Nucleus accumbens (tissue), 56 donors: ENCODE data around the gene RITA1.
"Not testable (repeated sequence)": the region's sequence is repeated elsewhere in the genome, so short reads cannot be mapped to it uniquely, and the experiment has no call there.

Experiments used
- DNase-seq, 56 donors: peaks; one replicate each; lab custom pipeline; 2025; lab: John Stamatoyannopoulos, UW

Gene RITA1, protein sequence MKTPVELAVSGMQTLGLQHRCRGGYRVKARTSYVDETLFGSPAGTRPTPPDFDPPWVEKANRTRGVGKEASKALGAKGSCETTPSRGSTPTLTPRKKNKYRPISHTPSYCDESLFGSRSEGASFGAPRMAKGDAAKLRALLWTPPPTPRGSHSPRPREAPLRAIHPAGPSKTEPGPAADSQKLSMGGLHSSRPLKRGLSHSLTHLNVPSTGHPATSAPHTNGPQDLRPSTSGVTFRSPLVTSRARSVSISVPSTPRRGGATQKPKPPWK

DNA sequence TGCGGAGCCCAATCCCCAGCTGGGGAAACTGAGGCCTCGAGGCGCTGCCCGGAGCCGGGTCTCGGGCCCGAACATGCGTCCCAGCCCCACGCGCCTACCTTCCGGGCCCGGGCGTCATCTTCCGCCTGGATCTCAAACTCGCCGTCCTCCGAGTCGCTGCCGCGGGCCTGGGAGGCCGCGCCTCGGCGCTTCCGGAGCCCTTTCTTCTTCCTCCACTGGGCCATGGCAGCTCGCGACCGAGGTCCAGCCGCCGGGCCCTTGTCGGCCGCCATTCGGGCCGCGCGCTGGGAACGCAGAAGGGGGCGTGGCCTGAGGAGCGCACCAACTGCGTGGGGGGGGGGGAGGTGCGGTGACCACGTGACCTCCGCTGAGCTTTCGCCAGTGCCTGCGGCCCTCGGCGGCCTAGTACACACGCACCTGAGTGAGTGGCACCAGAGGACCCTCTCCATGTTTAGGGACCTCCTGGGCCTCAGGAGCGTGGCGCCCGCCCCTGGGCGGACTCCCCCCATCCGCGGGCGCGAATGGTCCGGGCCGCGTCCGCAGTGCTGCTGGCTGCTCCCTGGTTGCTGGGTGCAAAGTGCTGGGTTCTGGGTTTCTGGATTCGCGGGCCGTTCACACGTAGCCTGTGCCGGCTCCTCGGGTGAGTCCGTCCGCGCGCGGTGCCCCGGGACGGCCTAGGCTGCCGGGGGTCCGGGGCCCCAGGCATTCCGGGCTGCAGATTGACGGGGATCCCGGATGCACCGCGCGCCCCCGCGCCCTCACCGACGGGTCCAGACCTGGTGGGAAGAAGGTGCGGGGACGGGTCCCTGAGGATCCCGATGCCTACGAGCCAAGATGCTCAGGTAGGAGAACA lies at the start of gene RITA1, which contains the start of gene DDX54:
TSS of gene RITA1 (plus strand) at position 542 of the 853 bp plus-strand sequence. CDS start 1,026 bp downstream, outside the sequence.
TSS of gene DDX54 (minus strand) at position 299 of the 853 bp plus-strand sequence. CDS start at position 272, 27 bp downstream.
- peak in 55 of 56 donors; percentile 35 to 93 (median 78) for DNase-seq

DNA sequence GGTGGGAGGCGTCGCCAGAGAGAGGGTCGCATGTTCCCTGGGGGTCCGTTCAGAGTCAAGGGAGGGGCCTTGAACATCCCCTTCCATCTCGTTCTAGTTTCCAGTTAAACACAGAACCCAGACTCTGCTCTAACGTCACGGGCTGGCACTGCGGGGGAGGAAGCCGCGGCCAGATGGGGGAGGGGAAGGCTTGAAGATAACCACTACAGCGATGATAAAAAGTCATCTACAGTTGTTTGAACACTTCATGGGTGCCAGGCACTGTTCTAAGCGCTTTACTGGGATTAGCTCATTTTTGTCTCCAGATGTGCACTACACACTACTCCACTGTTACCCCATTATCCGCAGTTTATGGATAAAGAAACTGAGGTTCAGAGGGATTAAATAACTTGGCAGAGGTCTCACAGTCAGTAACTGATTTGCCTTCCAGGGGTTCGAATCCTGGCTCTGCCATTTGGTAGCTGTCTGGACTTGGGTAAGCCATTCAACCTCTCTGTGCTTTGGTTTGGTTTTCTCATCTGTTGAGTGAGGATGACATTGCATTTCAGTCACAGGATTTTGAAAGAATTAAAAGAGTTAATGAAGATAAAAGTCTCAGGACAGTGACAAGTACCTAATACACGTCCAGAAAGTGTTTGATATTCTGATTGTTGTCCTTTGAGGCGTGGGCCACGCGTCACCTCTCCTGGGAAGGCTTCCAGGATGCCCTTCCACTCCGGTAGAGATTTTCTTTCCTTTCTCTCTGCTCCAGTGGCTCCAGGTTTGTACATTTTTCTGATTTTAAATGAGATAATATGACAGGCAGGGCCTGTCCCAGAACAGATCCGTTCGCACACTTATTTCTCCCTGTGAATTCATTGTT lies 49.2 kb upstream of the RITA1 start:
- DNase-seq: peak in 48 of 56 donors; percentile 21 to 84 (median 63)

DNA sequence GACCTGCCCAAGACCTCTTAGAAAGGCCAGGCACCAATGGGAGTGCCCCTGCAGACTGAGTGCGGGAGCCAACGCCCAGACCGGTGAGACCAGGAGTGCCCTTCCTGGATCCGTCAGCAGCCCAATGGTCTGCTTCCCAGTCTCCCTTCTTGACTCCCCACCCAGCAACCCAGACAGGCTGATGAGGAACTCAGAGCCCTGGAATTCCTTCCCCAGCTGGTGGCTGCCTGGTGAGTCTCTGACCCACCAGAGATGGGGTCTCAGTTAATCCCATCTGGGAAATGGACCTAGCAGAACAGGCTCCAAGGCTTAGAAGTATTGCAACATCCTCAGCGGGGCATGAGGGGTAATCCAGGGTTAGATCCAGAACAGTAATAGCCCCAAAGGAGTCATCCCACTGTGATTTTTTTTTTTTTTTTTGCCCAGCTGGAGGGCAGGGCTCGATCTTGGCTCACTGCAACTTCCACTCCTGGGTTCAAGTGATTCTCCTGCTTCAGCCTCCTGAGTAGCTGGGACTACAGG lies 48.5 kb upstream of the RITA1 start:
- DNase-seq: no peak

DNA sequence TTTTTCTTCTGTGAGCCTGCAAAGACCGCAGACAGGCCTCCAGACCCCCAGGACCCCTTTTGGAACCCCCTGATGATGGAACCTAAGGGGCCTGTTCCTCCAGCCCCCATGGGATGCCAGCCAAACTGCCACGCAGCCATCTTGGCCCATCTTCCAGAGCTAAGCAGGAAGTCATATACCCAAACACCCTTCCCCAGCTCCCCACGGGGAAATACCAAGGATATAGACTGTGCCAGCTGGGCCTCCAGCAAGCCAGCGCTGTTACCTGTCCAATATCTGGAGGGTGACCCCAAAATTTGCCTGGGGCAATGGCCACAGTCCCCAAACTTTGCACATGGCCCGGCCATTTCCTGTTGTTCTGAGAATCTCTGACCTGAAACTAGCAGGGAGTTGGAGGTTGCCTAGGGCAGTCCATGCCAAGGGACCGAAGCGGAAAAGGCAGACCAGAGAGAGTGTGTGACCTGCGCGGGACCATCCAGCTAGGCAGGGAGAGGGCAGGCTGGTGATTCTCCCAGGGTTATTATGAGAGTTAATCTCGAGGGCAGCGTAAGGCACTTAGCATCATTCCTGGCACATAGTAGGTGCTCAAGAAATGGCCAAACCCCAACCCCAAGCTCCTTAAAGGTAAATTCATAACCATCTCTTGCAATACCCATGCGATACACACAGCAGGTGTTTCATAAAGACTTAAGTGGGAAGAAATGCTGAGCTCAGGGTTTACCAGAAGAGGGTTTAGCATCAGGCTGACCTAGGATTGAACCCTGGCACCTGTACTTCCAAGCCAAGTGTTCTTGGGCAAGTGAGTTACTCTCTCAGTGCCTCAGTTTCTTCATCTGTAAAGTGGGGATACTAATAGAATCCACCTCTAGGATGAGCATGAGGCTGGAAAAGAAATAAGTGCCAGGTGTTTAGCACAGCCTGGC lies 47.4 kb upstream of the RITA1 start:
- DNase-seq: no peak

DNA sequence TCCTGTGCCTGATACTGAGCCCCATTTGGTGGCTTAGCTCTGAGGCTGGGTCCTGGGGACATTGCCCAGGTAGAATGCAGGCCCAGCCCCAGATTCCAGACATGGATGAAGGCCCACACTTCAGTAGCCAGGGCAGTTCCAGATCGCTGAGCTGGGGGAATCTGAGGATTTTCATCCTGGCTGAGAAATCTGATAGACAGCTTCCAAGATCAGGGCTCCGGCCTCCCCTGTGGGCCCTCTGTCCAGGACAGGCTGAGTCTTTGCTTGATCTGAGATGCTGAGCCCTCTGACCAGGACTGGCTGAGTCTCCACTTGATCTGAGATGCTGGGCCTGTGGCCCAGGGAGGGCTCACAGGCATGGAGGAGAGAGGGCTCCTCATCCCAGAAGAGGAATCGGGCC lies 46.7 kb upstream of the RITA1 start:
- DNase-seq: no peak

DNA sequence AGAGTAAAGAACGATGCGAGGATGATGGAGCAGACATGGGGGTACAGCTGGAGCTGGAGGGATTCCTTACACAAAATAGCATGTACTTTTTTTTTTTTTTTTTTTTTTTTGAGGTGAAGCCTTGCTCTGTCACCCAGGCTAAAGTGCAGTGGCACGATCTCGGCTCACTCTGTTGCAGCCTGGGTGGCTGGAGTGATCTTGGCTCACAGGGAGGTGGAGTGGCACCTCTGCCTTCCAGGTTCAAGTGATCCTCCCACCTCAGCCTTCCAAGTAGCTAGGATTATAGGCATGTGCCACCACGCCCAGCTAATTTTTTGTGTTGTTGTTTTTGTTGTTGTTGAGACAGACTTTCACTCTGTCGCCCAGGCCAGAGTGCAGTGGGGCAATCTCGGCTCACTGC lies 44.8 kb upstream of the RITA1 start:
- DNase-seq: no peak

DNA sequence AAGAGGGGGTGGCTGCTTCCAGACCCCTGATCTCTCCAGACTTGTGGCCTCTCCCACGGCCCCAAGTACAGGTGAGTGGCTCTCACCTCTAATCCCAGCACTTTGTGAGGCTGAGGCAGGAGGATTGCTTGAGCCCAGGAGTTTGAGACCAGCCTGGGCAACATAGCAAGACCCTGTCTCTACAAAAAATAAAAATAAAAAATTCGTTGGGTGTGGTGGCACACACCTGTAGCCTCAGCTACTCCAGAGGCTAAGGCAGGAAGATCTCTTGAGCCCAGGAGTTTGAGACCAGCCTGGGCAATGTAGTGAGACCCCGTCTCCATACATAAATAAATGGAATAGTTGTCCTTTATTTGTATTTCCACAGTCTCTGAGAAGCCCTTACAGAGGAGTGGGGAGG lies 43.8 kb upstream of the RITA1 start:
- DNase-seq: not testable (repeated sequence)

DNA sequence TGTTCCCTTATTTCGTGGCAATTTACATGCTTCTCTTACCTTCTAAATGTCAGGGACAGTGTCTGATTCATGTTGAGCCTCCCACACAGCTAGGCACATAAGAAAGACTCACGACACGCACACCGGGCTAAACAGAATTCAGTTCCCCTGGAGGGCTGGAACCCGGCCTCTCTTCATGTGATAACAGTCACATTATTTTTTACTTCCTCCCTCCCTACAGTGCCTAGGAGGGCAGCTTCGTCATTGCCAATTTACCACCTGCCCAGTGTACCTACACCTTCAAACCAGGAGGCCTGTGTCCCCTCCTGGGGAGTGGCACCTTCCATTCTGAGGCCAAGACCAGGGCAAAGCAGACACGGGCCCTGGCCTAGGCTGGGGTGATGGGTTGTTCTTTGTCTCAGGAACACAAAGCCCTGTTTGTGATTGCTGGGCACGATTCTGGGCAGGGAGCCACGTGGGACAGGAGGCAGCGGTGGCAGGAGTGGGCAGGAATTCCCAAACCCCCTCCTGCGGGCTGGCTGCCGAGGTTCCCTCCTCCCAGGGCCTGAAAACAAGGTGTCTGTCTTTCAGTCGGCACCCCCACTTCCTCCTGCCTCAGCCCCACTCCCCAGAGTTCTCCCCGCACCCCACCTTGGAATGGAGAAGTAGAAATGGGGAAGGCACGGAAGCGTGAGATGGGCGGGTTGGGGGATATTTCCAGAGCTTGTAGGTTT lies 43.2 kb upstream of the RITA1 start:
- peak; percentile 26 to 94 (median 82) for DNase-seq

DNA sequence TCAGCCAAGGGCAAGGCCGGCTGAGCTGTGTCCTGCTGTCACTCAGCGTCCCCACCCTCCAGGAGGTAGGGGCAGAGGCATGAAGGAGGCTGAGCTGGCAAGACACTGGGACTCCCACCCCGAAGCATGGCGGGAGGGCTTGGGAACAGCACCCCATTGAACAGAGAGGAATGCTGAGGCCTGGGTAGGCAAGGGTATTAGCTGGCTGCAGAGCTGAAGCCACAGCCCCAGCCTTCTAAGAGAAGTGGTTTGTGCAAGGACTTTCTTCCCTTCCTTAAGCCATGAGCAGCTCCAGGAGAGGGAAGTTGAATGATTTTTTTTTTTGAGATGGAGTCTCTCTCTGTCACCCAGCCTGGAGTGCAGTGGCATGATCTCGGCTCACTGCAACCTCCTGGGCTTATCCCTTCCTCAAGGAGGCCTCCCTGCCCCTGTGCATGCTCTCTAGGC lies 42.6 kb upstream of the RITA1 start:
- DNase-seq: peak in 2 of 56 donors; percentile 53 to 59

DNA sequence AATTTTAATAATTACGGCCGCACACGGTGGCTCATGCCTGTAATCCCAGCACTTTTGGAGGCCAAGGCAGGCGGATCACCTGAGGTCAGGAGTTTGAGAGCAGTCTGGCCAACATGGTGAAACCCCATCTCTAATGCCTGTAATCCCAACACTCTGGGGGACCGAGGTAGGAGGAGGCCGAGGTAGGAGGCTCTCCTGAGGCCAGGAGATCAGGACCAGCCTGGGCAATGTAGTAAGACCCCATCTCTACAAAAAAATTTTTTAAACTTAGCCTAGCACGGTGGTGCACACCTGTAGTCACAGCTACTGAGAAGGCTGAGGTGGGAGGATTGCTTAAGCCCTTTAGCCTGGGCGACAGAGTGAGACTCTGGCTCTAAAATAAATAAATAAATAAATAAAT lies 41.6 kb upstream of the RITA1 start:
- DNase-seq: no peak

DNA sequence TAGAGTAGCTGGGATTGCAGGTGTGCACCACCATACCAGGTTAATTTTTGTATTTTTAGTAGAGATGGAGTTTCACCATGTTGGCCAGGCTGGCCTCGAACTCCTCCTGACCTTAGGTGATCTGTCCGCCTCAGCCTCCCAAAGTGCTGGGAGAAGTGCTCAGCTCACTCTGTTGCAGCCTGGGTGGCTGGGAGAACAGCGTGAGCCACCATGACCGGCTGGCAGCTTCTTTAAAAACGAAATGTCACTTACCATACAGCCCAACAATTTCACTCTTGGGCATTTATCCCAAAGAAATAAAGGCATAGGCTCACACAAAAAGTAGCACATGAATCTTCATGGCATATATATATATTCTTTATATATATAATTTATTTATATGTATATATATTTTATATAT lies 40.7 kb upstream of the RITA1 start:
- no peak for DNase-seq

DNA sequence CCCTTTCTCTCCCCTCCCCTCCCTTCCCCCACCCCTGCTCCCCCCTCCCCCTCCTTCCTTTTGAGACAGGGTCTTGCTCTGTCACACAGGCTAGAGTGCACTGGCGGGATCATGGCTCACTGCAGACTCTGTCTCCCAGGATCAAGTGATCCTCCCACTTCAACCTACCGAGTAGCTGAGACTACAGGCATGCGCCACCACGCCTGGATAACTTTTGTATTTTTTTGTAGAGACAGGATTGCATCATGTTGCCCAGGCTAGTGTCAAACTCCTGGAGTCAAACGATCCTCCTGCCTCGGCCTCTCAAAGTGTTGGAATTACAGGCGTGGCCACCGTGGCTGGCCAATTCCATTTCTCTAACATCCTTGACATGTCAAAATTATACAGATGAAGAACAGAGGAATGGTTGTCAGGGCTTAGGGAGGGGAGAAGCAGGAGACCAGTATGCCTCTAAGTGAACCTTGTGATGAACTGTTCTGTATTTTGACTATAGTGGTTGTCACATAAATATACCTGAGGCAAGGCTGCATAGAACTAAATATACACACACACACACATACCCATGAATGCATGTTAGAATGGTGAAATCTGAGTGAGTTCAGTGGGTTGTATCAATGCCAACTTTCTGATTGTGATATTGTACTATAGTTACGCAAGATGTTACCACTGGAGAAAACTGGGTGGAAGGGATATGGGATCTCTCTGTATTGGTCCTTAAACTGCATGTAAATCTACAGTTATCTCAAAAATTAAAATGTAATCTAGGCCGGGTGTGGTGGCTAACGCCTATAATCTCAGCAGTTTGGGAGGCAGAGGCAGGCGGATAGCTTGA lies 39.6 kb upstream of the RITA1 start:
- no peak for DNase-seq

DNA sequence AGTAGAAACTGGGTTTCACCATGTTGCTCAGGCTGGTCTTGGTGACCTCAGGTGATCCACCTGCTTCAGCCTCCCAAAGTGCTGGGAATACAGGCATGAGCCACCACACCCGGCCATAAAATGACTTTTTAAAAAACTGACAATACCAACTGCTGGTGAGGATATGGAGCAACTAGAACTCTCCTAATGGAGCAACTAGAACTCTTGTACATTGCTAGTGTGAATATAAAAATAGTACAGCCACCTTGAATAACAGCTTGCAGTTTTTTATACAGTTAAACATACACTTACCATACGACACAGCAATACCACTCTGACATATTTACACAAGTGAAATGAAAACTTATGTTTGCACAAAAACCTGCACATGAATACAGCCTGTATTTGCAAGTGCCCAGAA lies 38.5 kb upstream of the RITA1 start:
- no peak for DNase-seq

DNA sequence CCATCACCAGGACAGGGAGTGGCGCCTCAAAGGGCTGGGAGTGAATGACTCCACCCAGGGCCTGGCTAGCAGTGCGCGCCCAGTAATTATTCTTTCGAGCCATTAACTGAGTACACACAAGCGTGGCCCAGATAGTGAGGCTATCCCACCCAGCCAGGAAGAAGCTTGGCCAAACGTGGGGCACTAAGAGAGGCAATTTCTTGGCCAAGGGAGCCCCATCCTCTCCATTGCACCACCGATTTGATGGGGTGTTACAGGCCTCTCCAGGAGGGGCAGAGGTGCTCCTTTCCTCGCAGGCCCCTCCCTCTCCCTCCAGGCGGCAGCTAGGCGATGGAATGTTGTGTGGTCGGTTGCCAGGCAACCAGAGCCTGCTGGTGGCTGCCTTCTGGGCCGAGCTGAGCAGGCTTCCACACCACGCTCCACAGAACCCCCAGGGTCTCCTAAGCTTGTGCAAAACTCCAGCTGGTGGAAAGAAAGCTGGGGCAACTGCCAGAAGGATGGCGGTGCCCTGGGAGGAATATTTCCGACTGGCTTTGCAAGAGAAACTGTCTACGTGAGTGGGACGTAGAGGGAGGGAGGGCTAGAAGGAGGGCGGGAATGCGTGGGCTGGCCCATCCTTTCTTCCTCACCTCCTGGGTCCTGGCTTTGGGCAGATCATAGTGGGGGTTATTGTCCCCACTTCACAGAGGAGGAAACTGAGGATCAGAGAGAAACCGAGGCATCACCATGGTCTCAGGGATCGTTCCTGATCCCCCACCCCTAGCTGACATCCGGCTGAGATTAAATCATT lies 36.0 kb upstream of the RITA1 start, which contains the start of gene CFAP73:
TSS of gene CFAP73 (plus strand) at position 364 of the 790 bp plus-strand sequence. CDS start at position 498, 134 bp downstream.
- peak in 51 of 56 donors; percentile 13 to 85 (median 56) for DNase-seq

DNA sequence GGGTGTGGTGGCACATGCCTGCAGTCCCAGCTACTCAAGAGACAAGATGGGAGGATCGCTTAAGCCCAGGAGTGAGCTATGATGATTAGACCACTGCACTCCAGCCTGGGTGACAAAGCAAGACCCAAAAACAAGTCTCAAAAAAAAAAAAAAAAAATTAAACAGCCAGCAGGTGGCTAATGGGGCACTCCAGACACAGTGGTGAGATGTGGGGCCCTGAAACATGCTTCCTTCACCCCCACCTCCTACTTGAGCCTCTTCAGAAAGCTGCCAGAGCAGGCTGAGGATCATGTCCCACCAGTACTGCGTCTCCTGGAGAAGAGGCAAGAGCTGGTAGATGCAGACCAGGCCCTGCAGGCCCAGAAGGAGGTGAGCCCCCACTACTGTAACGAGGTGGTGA lies 33.9 kb upstream of the RITA1 start:
- no peak for DNase-seq

DNA sequence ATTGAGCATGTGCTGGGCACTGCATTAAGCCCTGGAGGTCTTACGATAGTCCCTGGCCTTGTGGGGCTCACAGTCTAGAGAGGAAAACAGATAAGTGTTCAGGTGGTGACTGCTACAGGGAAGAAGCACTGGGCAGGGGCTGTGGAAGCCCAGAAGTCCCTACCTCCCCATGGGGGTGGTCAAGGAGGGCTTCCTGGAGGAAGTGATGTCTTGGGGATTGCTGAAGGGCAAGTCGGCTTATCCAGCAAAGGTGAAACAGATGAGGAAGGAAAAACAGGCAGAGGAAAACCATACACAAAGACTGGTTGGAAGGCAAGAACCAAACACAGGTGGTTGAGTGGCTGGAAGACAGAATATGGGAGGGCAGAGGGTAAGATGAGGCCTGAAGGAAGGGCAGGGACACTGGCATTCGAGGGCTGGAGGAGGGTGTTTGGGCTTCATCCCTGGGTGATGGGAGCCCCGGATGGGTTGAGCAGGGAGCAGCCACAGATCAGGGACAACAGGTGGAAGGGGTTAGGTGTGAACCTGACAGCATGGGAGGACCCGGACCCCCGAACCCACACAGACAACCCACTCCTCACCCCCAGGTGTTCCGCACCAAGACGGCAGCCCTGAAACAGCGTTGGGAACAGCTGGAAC lies 33.2 kb upstream of the RITA1 start:
- no peak for DNase-seq
